ENCODE measurements around the gene ZNF567. TPM values are rescaled to one million over a fixed set of nuclear protein-coding genes. Genes with fewer than 3 reads are reported as not detected.
"Not testable (repeated sequence)": the region's sequence is repeated elsewhere in the genome, so short reads cannot be mapped to it uniquely, and the experiment has no call there.

ZNF567 gene
- total RNA-seq, 1 experiment from 2014 or later = 9.0 TPM

DNA sequence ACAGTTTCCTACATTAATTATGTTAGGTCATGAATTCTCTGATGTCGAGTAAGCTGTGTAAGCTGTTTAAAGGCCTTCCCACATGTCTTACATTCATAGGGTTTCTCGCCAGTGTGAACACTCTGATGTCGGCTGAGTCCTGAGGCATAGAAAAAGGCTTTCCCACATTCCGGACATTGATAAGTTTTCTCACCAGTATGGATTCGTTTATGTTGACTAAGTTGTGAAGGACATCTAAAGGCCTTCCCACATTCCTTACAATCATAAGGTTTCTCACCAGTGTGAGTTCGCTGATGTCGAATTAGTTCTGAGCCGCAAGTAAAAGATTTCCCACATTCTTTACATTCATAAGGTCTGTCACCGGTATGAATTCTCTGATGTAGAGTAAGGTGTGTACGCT, 60.3 kb downstream of the ZNF567 start:
- H3K4me3 ChIP-seq (ENCODE audit: low read depth, low read length) = no peak overlapping the region
- no TSS peak for BruUV-seq (replicated peaks)
- POLR2A ChIA-PET = no interaction called here
- Mint-ChIP-seq H3K27me3 (ENCODE audit: insufficient read depth, unreplicated experiment) (no peaks in the 10 kb centered on the region), H3K9me3 (ENCODE audit: unreplicated experiment) (peaks cover 38% of the 10 kb centered on the region), H3K4me3 (ENCODE audit: unreplicated experiment) (no peak overlapping the region), H3K27ac (ENCODE audit: unreplicated experiment) (no peak overlapping the region), H3K4me1 (ENCODE audit: low read depth, unreplicated experiment) (no peaks in the 10 kb centered on the region), H3K36me3 (ENCODE audit: insufficient read depth, unreplicated experiment) (peaks cover 73% of the 10 kb centered on the region)
- peaks cover 4% of the 10 kb centered on the region for H3K36me3 ChIP-seq (ENCODE audit: control insufficient read depth, insufficient read depth, low read length)
- DNase-seq = no peak
- H3K4me1 ChIP-seq = peaks cover 7% of the 10 kb centered on the region; the same call in 1 of the 2 replicates
- intact Hi-C loops (cut with micrococcal nuclease; ENCODE audit: unreplicated experiment) = no loop called here
- peaks cover 71% of the 10 kb centered on the region for H3K9me3 ChIP-seq
- no peaks in the 10 kb centered on the region for H3K27me3 ChIP-seq (replicated peaks; ENCODE audit: control insufficient read depth, insufficient read depth, low read length)
- TF ChIP-seq, protein P1, sequence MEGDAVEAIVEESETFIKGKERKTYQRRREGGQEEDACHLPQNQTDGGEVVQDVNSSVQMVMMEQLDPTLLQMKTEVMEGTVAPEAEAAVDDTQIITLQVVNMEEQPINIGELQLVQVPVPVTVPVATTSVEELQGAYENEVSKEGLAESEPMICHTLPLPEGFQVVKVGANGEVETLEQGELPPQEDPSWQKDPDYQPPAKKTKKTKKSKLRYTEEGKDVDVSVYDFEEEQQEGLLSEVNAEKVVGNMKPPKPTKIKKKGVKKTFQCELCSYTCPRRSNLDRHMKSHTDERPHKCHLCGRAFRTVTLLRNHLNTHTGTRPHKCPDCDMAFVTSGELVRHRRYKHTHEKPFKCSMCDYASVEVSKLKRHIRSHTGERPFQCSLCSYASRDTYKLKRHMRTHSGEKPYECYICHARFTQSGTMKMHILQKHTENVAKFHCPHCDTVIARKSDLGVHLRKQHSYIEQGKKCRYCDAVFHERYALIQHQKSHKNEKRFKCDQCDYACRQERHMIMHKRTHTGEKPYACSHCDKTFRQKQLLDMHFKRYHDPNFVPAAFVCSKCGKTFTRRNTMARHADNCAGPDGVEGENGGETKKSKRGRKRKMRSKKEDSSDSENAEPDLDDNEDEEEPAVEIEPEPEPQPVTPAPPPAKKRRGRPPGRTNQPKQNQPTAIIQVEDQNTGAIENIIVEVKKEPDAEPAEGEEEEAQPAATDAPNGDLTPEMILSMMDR (IDR thresholded peaks at IDR 0.05; ENCODE audit: insufficient read depth in 1 of 2, low read depth in 1 of 2, low read length in 1 of 2, severe bottlenecking in 1 of 2, unreplicated experiment in 1 of 2) = no peak
- CTCF ChIA-PET = no interaction called here

DNA sequence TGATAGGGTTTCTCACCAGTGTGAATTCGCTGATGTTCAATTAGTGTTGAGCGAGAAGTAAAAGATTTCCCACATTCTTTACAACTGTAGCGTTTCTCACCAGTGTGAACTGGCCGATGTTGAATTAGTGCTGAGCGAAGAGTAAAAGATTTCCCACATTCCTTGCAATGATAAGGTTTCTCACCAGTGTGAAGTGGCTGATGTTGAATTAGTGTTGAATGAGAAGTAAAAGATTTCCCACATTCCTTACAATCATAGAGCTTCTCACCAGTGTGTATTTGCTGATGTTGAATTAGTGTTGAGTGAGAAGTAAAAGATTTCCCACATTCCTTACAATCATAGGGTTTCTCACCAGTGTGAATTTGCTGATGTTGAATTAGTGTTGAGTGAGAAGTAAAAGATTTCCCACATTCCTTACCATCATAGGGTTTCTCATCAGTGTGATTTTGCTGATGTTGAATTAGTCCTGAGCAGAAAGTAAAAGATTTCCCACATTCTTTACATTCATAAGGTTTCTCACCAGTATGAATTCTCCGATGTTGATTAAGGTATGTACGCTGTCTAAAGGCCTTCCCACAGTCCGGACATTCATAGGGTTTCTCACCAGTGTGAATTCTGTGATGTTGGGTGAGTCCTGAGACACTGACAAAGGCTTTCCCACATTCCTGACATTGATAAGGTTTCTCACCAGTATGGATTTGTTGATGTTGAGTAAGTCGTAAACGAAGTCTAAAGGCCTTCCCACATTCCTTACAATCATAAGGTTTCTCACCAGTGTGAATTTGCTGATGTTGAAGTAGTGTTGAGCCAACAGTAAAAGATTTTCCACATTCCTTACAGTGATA, 61.2 kb downstream of the ZNF567 start:
- peaks cover 4% of the 10 kb centered on the region for H3K36me3 ChIP-seq (ENCODE audit: control insufficient read depth, insufficient read depth, low read length)
- no peaks in the 10 kb centered on the region for H3K4me1 Mint-ChIP-seq (ENCODE audit: low read depth, unreplicated experiment)
- BruUV-seq (replicated peaks) = no TSS peak

DNA sequence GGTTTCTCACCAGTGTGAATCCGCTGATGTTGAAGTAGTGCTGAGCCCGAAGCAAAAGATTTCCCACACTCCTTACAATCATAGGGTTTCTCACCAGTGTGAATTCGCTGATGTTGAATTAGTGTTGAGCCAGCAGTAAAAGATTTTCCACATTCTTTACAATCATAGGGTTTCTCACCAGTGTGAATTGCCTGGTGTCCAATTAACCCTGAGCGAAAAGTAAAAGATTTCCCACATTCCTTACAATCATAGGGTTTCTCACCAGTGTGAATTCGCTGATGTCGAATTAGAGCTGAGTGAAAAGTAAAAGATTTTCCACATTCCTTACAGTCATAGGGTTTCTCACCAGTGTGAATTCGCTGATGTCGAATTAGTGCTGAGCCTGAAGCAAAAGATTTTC, 62.2 kb downstream of the ZNF567 start:
- H3K4me1 Mint-ChIP-seq (ENCODE audit: low read depth, unreplicated experiment); H3K27me3 ChIP-seq (replicated peaks; ENCODE audit: control insufficient read depth, insufficient read depth, low read length); H3K36me3 ChIP-seq (ENCODE audit: control insufficient read depth, insufficient read depth, low read length); POLR2A ChIA-PET; CTCF ChIA-PET; DNase-seq; H3K27me3 Mint-ChIP-seq (ENCODE audit: insufficient read depth, unreplicated experiment); H3K4me3 Mint-ChIP-seq (ENCODE audit: unreplicated experiment); BruUV-seq (replicated peaks); H3K4me3 ChIP-seq (ENCODE audit: low read depth, low read length); H3K27ac Mint-ChIP-seq (ENCODE audit: unreplicated experiment); intact Hi-C loops (cut with micrococcal nuclease; ENCODE audit: unreplicated experiment); H3K4me1 ChIP-seq: not testable (repeated sequence)
- Mint-ChIP-seq H3K36me3 (ENCODE audit: insufficient read depth, unreplicated experiment) (peaks cover 89% of the 10 kb centered on the region), H3K9me3 (ENCODE audit: unreplicated experiment) (peaks cover 49% of the 10 kb centered on the region)
- H3K9me3 ChIP-seq = peaks cover 61% of the 10 kb centered on the region

More for the DNA sequence above, 61.2 kb downstream of the ZNF567 start:
- DNase-seq = no peak
- H3K4me1 ChIP-seq = peaks cover 7% of the 10 kb centered on the region; the same call in 1 of the 2 replicates
- ChIA-PET CTCF (no interaction called here), POLR2A (no interaction called here)
- no peak overlapping the region for H3K4me3 ChIP-seq (ENCODE audit: low read depth, low read length)
- H3K4me3 Mint-ChIP-seq (ENCODE audit: unreplicated experiment) = no peak overlapping the region
- peaks cover 43% of the 10 kb centered on the region for H3K9me3 Mint-ChIP-seq (ENCODE audit: unreplicated experiment)
- TF ChIP-seq, protein P1 (IDR thresholded peaks at IDR 0.05; ENCODE audit: insufficient read depth in 1 of 2, low read depth in 1 of 2, low read length in 1 of 2, severe bottlenecking in 1 of 2, unreplicated experiment in 1 of 2) = no peak
- no peaks in the 10 kb centered on the region for H3K27me3 Mint-ChIP-seq (ENCODE audit: insufficient read depth, unreplicated experiment)
- peaks cover 79% of the 10 kb centered on the region for H3K36me3 Mint-ChIP-seq (ENCODE audit: insufficient read depth, unreplicated experiment)
- H3K27ac Mint-ChIP-seq (ENCODE audit: unreplicated experiment) = no peak overlapping the region
- H3K9me3 ChIP-seq = peaks cover 68% of the 10 kb centered on the region
- intact Hi-C loops (cut with micrococcal nuclease; ENCODE audit: unreplicated experiment) = no loop called here
- H3K27me3 ChIP-seq (replicated peaks; ENCODE audit: control insufficient read depth, insufficient read depth, low read length) = no peaks in the 10 kb centered on the region
